GM23338 (cell line): Measurements from ENCODE around the gene TDRD1. TPM values are rescaled to one million over a fixed set of nuclear protein-coding genes. Genes with fewer than 3 reads are reported as not detected.

Experiments used
- ATAC-seq: fragments of 200-7000 bp; cut with Tn5 transposase; 3 replicates; pipeline ENCODE4 v1.9.1; 2020
- DNase-seq: peaks from one replicate; pipeline ENCODE4 v3.0.0-alpha.2; 2015; ENCODE audit warnings: low spot score
- H2AFZ ChIP-seq: fragments of 200-600 bp; sonication (generic); 2 replicates; pipeline ENCODE4 v1.8.0; 2016; ENCODE audit warnings: antibody characterized with exemption, mild to moderate bottlenecking, moderate library complexity
- H3F3A ChIP-seq: fragments of 200-600 bp; sonication (generic); replicated peaks from 2 replicates; pipeline ENCODE4 v1.8.0; 2017; ENCODE audit warnings: antibody characterized with exemption, mixed run types, low read depth
- H3K27ac ChIP-seq: fragments of 200-600 bp; sonication (generic); 2 replicates; pipeline ENCODE4 v1.6.1; 2016; ENCODE audit warnings: low read depth
- H3K27me3 ChIP-seq: fragments of 200-600 bp; sonication (generic); 2 replicates; pipeline ENCODE4 v1.8.0; 2016; ENCODE audit warnings: mild to moderate bottlenecking, mixed run types, moderate library complexity; ENCODE audit not compliant: insufficient read depth
- H3K36me3 ChIP-seq: fragments of 200-600 bp; sonication (generic); 2 replicates; pipeline ENCODE4 v1.8.0; 2016; ENCODE audit warnings: mild to moderate bottlenecking; ENCODE audit not compliant: insufficient read depth
- H3K4me1 ChIP-seq: fragments of 200-600 bp; sonication (generic); 2 replicates; pipeline ENCODE4 v1.8.0; 2016; ENCODE audit warnings: mild to moderate bottlenecking, moderate library complexity; ENCODE audit not compliant: insufficient read depth
- H3K4me2 ChIP-seq: fragments of 200-600 bp; sonication (generic); 2 replicates; pipeline ENCODE4 v1.7.1; 2017; ENCODE audit warnings: mixed run types
- H3K4me3 ChIP-seq: fragments of 200-600 bp; sonication (generic); 2 replicates; pipeline ENCODE4 v1.6.1; 2016; ENCODE audit warnings: mixed run types
- H3K79me2 ChIP-seq: fragments of 200-600 bp; sonication (generic); replicated peaks from 2 replicates; pipeline ENCODE4 v1.8.0; 2017; ENCODE audit warnings: mild to moderate bottlenecking; ENCODE audit not compliant: insufficient read depth
- H3K9me2 ChIP-seq: fragments of 200-600 bp; sonication (generic); 2 replicates; pipeline ENCODE4 v1.8.0; 2017; ENCODE audit not compliant: insufficient read depth
- H4K20me1 ChIP-seq: fragments of 200-600 bp; sonication (generic); replicated peaks from 2 replicates; pipeline ENCODE4 v1.8.0; 2017; ENCODE audit warnings: mild to moderate bottlenecking; ENCODE audit not compliant: insufficient read depth
- H3K27ac Mint-ChIP-seq: 2 replicates; pipeline ENCODE4 v1.8.0; 2020; ENCODE audit warnings: inconsistent platforms, mild to moderate bottlenecking, moderate library complexity, mixed read lengths
- H3K27me3 Mint-ChIP-seq: 3 replicates; pipeline ENCODE4 v1.8.0; 2022; ENCODE audit warnings: low read depth, mild to moderate bottlenecking, moderate library complexity, mixed read lengths, inconsistent platforms; ENCODE audit not compliant: insufficient read depth, poor library complexity
- H3K36me3 Mint-ChIP-seq: 3 replicates; pipeline ENCODE4 v1.8.0; 2021; ENCODE audit warnings: low read depth, mild to moderate bottlenecking, inconsistent platforms, moderate library complexity, mixed read lengths
- H3K4me1 Mint-ChIP-seq: 3 replicates; pipeline ENCODE4 v1.8.0; 2020; ENCODE audit warnings: mild to moderate bottlenecking, inconsistent platforms, mixed read lengths
- H3K4me3 Mint-ChIP-seq: 3 replicates; pipeline ENCODE4 v1.8.0; 2021; ENCODE audit warnings: moderate library complexity, mild to moderate bottlenecking, inconsistent platforms, mixed read lengths
- H3K9me3 Mint-ChIP-seq: 3 replicates; pipeline ENCODE4 v1.8.0; 2020; ENCODE audit warnings: moderate library complexity, mild to moderate bottlenecking, inconsistent platforms, mixed read lengths
- CREB1 ChIP-seq: fragments of 250-450 bp; sonication (Bioruptor Pico); IDR thresholded peaks from 2 replicates; pipeline ENCODE4 v1.5.0; 2020; ENCODE audit warnings: low read depth, mild to moderate bottlenecking, moderate library complexity
- CTCF ChIP-seq, 2 experiments: fragments of 200-600 bp in 1 of 2; sonication (generic) in 1 of 2; conservative IDR thresholded peaks; 2 replicates each; pipeline versions ENCODE4 v1.5.1 to v1.6.1; 2016 to 2017; ENCODE audit warnings: antibody characterized with exemption in 2 of 2, low read depth in 2 of 2, mild to moderate bottlenecking in 2 of 2, moderate library complexity in 1 of 2
- ETS1 ChIP-seq: IDR thresholded peaks from 2 replicates; pipeline ENCODE4 v1.6.1; 2016; ENCODE audit warnings: antibody characterized with exemption
- EZH2 ChIP-seq: fragments of 200-600 bp; sonication (generic); IDR thresholded peaks from one replicate; pipeline ENCODE4 v1.8.0; 2017; ENCODE audit warnings: antibody characterized with exemption, mild to moderate bottlenecking, low read depth; ENCODE audit not compliant: unreplicated experiment
- EZH2phosphoT487 ChIP-seq: fragments of 200-600 bp; sonication (generic); IDR thresholded peaks from one replicate; pipeline ENCODE4 v1.8.1; 2018; ENCODE audit warnings: antibody characterized with exemption; ENCODE audit not compliant: unreplicated experiment
- JUNB ChIP-seq: IDR thresholded peaks from one replicate; pipeline ENCODE4 v1.6.1; 2016; ENCODE audit warnings: antibody characterized with exemption; ENCODE audit not compliant: unreplicated experiment
- NANOG ChIP-seq: IDR thresholded peaks from 2 replicates; pipeline ENCODE4 v1.6.1; 2016; ENCODE audit warnings: antibody characterized with exemption, borderline replicate concordance
- POLR2AphosphoS5 ChIP-seq: IDR thresholded peaks from 2 replicates; pipeline ENCODE4 v1.6.1; 2016; ENCODE audit warnings: antibody characterized with exemption, low read depth
- REST ChIP-seq: IDR thresholded peaks from one replicate; pipeline ENCODE4 v1.6.1; 2018; ENCODE audit warnings: antibody characterized with exemption; ENCODE audit not compliant: unreplicated experiment
- STAT1 ChIP-seq: IDR thresholded peaks from one replicate; pipeline ENCODE4 v1.6.1; 2016; ENCODE audit warnings: antibody characterized with exemption; ENCODE audit not compliant: unreplicated experiment
- ZNF114 ChIP-seq: fragments of 250-450 bp; sonication (Bioruptor Pico); IDR thresholded peaks from 2 replicates; pipeline ENCODE4 v1.5.0; 2020; ENCODE audit warnings: mild to moderate bottlenecking, moderate library complexity
- ZNF331 ChIP-seq: fragments of 250-450 bp; sonication (Bioruptor Pico); IDR thresholded peaks from 2 replicates; pipeline ENCODE4 v1.5.0; 2020; ENCODE audit warnings: low read depth, mild to moderate bottlenecking, moderate library complexity
- polyA plus RNA-seq: library from polyadenylated mRNA; unstranded; fragments of >200 nt; fragmentation: Nextera tagmentation; extraction: Ambion mirVana; gene quantifications from 2 replicates; pipeline ENCODE4 v1.2.1, GENCODE V29; 2016
- total RNA-seq: library from RNA; depleted of rRNA; stranded (reverse); fragments of >200 nt; shearing (Covaris generic); gene quantifications from 2 replicates; pipeline ENCODE4 v1.2.3, GENCODE V29; 2014

TDRD1 gene
- total and polyA plus RNA-seq, 2 experiments from 2014 or later: 0.52 to 1.5 TPM

- Mint-ChIP-seq H3K4me1 (peaks cover 3% of the 10 kb centered on the region; the same call in 1 of the 3 replicates), H3K9me3 (no peaks in the 10 kb centered on the region; the same call in 2 of the 3 replicates), H3K27me3 (no peaks in the 10 kb centered on the region), H3K27ac (no peak overlapping the region; the same call in 1 of the 2 replicates), H3K4me3 (no peak overlapping the region), H3K36me3 (peaks cover 15% of the 10 kb centered on the region; the same call in 2 of the 3 replicates)
- Histone ChIP-seq H3K27me3 (no peaks in the 10 kb centered on the region), H2AFZ (no peak overlapping the region), H3K4me1 (no peaks in the 10 kb centered on the region), H3K4me2 (no peak overlapping the region), H3K79me2 (peaks cover 49% of the 10 kb centered on the region), H3K9me2 (no peaks in the 10 kb centered on the region), H3K4me3 (no peak overlapping the region), H4K20me1 (no peaks in the 10 kb centered on the region), H3F3A (no peaks in the 10 kb centered on the region), H3K27ac (no peak overlapping the region), H3K36me3 (no peaks in the 10 kb centered on the region)
- peak; percentile 11 for DNase-seq
- peak in 1 of 2 experiments; percentile 34; a peak in 1 of 4 replicates for TF ChIP-seq CTCF (conservative IDR thresholded peaks at IDR 0.05; ENCODE audit: low read depth in 2 of 2)
- TF ChIP-seq CREB1 (CRISPR knock-in tag): no peak
- no peak for TF ChIP-seq STAT1
- ATAC-seq: no peak; the same call in 1 of the 3 replicates
Observed at GRCh38 chr10:114157912-114158311, 21.2 kb upstream of the TDRD1 start.

GRCh38 chr10:114163062-114163461, 16.1 kb upstream of the TDRD1 start:
- peaks cover 3% of the 10 kb centered on the region; the same call in 1 of the 3 replicates for H3K9me3 Mint-ChIP-seq
- DNase-seq (no peak), ATAC-seq (no peak)
- H3K27me3 Mint-ChIP-seq: peaks cover 3% of the 10 kb centered on the region
- Histone ChIP-seq H3K27me3 (no peaks in the 10 kb centered on the region), H3K27ac (no peak overlapping the region; the same call in 1 of the 2 replicates), H3K79me2 (peaks cover 76% of the 10 kb centered on the region), H3F3A (no peaks in the 10 kb centered on the region), H3K4me2 (no peak overlapping the region), H2AFZ (no peak overlapping the region), H4K20me1 (no peaks in the 10 kb centered on the region), H3K4me1 (peaks cover 26% of the 10 kb centered on the region), H3K36me3 (no peaks in the 10 kb centered on the region), H3K4me3 (no peak overlapping the region), H3K9me2 (no peaks in the 10 kb centered on the region)
- H3K27ac Mint-ChIP-seq: peak overlapping the region; percentile 25
- peaks cover 11% of the 10 kb centered on the region for H3K36me3 Mint-ChIP-seq
- peaks cover 34% of the 10 kb centered on the region for H3K4me1 Mint-ChIP-seq
- H3K4me3 Mint-ChIP-seq: no peak overlapping the region
- TF ChIP-seq POLR2AphosphoS5 (no peak), EZH2 (no peak), STAT1 (no peak), ETS1 (no peak), ZNF331 (CRISPR knock-in tag) (no peak), CREB1 (CRISPR knock-in tag) (no peak), EZH2phosphoT487 (no peak), JUNB (no peak), CTCF (conservative IDR thresholded peaks at IDR 0.05; ENCODE audit: low read depth in 2 of 2) (no peak), REST (no peak), ZNF114 (CRISPR knock-in tag) (no peak), NANOG (no peak)
